Kidney capillary endothelial cell (primary cell): ENCODE data around the gene CACNG7.
A peak's percentile ranks its signal among the peaks of the same experiment; 100 is the strongest.
"Not testable (repeated sequence)": the region's sequence is repeated elsewhere in the genome, so short reads cannot be mapped to it uniquely, and the experiment has no call there.

Source experiments
- DNase-seq: peaks from one replicate; pipeline ENCODE4 v3.0.0-alpha.2; 2018; ENCODE audit warnings: low spot score

CACNG7 gene

DNA sequence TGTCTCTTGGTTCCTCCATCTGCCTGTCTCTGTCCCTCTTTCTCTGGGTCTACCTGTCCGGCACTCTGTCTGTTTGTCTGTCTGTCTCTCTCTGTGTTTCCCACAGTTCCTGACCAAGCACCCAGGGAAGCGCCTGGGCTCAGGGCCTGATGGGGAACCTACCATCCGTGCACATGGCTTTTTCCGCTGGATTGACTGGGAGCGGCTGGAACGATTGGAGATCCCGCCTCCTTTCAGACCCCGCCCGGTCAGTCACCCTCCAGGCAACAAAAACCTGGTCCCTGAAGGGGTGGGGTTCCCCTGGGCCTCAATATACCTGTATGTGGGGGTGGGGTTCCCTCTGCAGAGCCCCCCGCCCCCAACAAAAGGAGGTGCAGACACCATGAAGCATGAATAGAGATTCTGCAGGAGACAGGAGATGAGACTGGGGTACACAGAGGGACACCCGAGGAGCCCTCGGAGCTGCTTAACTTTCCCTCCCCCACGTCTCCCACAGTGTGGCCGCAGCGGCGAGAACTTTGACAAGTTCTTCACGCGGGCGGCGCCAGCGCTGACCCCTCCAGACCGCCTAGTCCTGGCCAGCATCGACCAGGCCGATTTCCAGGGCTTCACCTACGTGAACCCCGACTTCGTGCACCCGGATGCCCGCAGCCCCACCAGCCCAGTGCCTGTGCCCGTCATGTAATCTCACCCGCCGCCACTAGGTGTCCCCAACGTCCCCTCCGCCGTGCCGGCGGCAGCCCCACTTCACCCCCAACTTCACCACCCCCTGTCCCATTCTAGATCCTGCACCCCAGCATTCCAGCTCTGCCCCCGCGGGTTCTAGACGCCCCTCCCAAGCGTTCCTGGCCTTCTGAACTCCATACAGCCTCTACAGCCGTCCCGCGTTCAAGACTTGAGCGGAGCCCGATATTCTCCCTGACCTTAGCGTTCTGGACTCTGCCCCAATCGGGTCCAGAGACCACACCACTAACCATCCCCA lies 2.6 kb upstream of the CACNG7 start:
- no peak for DNase-seq

DNA sequence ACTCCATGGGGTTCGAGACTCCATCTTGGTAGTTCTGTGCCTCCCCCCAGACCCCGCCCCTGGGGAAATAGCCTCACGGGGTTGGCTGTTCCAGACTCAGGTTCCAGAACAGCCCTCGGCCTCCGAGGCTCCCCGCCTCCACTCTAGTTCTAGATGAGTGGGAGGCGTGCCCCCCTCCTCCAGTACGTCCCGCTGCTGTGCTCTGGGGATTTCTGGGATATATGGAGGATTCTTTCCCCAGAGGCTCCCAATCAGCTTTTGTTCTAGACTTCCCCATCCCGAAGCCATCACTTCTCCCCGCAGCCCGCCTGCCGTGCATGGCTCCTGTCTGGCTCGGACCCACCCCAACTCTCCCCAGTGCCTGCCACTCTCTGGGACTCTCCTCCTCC lies 1.9 kb upstream of the CACNG7 start:
- no peak for DNase-seq

DNA sequence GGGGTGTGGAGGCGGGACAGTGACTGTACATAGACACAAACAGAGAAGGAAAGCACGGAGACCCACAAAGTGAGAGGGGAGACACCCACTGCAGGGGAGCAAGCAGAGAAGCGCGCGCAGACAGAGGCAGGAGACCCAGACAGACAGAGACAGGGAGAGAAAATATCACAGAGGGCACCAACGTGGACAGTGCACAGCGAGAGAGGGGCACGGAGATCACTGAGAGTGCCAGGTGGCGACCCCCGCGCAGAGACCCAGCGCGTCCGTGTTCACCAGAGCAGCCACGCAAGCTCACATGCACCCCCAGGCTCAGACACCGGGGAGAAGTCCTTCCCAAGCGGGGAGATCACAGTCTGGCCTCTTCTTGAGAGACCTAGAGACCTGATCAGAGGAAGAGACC lies 1.4 kb upstream of the CACNG7 start:
- DNase-seq = no peak

DNA sequence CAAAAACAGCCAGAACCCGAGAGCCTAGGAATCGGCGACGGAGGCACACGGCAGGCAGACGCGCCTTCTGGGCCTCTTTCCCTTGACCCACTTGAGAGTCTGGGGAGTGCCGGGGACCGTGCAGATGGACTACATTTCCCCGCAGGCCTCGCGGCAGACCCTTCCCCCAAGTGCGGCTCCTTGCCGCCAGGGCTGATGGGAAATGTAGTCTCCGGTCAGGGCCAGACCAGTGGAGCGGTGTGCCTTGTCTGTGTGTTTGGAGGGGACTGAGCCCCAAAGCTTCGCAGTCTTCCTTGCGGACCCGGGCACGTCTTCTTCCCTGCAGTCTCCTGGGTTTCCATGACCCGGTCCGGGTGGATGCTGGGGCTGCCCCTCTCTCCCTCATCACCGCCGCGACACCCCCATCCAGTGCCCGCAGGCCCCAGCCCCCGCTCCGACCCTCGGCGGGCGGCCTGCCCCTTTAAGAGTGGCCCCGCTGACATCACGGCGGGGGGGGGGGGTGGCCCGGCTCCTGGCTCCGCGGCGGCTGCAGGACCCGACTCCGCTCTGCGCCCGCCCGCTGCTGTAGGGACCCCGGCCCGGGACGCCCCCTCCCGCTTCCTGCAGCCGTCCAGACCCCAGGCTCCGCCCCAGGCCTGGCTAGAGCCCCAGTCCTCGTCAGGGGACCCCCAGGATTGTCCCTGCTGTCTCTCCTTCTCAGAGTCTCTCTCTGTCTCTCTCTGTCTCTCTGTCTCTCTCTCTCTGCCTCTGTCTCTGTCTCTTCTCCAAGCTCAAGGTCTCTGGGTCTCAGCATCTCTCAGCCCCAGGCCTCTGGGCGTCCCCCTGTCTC lies 758 bp upstream of the CACNG7 start:
- DNase-seq = peak; percentile 40

DNA sequence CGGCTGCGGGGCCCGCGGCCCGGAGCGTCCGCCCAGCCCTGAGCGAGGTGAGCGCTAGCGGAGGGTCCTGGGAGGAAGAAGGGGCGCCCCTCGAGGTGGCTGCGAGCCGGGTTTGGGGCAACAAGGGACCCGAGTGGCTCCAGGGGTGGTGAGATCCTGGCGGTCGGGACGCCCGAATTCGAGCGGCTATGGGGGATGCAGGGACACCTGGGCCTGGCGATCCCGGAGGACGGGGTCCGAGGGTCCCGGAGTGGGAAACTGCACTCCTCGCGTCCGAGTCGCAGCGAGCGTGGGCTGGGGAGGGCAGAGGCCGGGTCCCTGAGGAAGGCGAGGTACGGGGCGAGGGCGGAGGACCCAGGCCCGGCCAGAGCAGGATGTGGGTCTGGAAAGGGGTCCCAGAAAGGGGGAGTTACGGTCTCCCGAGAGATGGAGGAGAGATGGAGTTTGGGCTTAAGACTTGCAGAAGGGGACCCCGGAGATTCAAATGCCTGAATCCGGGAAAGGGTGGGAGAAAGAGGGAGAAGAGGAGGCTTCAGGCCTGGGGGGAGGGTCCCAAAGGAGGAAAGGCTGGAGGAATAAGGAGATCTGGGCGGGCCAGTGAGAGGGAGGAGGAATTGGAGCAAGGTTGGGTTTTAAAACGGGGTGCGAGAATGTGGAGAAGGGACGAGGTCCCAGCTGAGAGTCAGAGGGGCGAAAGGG lies 542 bp downstream of the CACNG7 start:
- DNase-seq = no peak

DNA sequence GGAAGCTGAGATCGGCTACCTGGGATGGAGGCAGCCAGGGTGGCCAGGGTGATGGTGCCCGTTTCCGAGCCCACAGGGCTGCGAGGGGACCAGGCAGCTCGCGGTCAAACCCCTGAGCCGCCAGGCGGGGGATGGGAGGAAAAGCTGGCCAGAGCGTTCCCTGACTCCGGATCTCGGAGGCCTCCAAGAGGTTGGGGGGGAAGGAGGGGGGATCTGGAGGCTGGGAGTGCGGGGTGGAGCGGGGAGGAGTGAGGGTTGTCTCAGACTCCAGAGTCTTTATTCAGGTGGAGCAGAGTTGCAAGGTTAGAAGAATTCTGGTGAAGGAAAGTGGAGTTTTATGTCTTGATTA lies 1.1 kb downstream of the CACNG7 start:
- DNase-seq = no peak

DNA sequence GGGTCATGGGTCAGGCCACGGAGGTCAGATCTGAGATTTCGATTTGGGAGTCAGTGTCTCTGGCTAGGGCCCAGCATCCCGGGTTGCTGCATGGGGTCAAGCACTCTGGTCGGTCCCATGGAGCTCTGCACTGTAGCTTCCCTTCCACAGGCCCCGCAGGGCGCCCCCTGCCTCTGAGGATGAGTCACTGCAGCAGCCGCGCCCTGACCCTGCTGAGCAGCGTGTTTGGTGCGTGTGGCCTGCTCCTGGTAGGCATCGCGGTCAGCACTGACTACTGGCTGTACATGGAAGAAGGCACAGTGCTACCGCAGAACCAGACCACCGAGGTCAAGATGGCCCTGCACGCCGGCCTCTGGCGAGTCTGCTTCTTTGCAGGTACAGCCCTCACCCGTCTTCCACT lies 3.6 kb downstream of the CACNG7 start:
- no peak for DNase-seq

DNA sequence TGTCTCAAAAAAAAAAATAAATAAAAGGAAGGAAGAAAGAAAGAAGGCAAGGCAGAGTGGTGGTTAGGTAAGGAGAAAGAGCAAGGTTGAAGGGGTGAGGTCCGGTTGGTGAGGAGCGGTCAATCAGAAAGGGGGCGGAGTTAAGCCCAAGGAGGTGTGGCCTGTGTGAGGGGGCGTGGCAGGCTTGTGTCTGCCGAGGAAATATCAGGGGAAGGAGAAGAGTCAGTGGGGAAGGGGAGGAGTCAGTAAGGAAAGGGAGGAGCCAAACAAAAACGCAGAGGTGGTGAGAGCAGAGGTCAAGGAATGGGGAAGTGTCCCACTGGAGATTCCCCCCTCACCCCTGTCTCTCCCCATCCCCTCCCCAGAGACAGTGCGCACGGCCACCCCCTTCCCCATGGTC lies 5.9 kb downstream of the CACNG7 start:
- no peak for DNase-seq

DNA sequence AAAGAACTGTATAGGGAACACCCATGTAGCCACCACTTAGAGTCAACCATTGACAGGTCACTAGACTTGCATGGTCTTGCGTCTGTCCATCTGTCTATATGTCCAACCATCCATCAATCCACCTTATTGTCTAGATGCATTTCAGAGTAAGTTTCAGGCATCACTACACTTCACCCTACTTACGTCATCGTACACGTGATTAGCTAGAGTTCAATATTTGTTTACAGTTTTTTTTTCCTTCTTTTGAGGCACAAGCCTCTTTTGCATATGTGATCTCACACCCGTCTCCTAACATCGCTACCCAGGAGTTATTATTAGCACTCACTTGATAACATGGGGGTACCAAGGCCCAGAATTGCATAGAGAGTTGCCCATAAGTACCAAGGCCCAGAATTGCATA lies 6.9 kb downstream of the CACNG7 start:
- no peak for DNase-seq

DNA sequence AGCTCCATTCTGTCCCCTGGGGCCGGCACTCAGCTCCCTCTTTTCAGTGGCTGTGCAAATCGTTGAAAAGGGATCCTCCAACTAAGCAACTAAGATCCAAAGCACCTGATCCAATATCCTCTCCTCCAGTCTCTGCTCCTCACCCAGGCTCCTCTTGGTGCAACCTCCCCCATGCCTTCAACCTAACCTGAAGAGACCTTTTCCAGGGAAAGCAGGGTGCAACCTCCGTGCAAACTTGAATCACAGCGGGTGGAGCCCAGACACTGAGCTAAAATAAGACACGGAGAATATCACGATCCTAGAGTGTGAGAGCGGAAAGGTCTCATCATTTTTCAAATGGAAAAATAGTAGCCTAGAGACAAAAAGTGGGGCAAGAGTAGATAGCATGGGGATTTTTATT lies 8.3 kb downstream of the CACNG7 start:
- DNase-seq = no peak

DNA sequence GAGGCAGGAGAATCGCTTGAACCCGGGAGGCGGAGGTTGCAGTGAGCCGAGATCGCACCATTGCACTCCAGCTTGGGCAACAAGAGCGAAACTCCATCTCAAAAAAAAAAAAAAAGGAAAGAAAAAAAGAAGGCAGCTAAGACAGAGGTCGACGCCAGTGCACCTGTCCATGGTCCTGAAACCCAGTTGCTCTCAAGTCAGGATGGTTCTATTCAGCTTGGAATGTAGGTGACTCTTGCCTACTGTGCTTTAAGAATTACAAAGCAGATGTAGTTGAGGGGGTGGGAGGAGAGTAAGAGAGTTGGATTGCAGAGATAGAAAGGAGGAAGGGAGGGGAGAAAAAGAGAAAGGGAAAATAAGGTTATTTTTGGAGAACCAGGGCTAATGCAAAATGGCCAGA lies 18.7 kb downstream of the CACNG7 start:
- peak; percentile 52 for DNase-seq

DNA sequence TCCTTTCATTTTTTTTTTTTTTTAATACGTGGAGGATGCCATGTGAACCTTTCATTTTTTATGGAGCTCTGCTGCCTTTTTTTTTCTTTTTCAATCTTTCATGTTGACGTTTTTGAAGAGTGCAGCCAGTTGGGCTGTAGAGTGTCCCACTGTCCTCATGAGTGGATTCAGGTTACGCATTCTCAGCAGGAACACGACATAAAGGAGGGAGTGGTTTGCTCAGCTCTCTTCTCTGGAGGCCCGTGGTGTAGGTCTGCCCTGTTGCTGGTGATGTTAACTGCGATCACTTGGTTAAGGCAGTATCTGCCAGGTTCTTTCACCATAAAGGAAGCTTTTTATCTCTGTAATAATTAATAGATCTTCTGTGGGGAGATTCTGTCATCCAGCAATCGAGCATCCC lies 27.0 kb downstream of the CACNG7 start:
- DNase-seq = no peak

DNA sequence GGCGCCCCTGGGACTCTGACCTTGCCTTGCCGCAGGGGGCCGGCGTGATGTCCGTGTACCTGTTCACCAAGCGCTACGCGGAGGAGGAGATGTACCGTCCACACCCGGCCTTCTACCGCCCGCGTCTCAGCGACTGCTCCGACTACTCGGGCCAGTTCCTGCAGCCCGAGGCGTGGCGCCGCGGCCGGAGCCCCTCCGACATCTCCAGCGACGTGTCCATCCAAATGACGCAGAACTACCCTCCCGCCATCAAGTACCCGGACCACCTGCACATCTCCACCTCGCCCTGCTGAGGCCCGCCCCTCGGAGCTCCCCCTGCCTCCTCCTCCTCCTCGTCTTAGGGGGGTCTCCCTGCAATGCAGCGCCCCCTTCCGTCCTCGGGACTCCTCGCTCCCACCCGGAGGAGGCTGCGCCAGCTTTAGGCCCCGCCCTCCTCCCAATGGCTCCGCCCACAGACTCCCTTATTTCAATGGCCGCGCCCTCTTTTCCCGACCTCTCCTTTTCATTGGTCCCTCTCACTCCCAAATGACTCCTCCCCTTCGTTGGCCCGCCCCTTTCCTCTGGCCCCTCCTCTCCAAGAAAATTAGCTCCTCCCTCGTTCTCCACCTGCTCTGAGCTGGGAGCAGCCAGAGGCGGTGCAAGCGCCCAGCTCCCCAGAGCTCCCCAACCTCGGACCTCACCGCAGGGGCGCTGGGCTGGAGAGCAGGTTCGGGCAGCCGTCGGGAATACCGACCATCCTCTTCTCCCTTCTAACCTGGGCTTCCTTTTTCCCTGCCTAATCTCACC lies 33.1 kb downstream of the CACNG7 start:
- DNase-seq = no peak

DNA sequence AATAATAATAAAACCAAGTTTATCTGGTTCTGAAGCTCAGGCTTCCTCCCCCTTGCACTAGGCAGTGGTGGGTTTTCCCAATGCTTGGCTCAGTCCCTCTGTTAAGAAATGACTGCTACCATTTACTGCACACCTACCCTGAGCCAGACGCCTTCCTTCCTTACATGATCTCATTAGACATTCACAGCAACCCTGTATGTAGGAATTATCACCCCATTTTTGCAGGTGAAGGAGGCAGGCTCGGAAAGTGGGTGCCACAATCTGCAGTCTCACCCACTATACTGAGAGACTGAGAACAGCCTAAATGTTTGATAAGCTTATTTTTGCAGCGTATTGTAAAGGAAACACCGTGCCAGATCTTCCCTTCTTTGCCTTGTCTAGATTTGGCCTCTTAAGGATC lies 35.3 kb downstream of the CACNG7 start:
- no peak for DNase-seq

DNA sequence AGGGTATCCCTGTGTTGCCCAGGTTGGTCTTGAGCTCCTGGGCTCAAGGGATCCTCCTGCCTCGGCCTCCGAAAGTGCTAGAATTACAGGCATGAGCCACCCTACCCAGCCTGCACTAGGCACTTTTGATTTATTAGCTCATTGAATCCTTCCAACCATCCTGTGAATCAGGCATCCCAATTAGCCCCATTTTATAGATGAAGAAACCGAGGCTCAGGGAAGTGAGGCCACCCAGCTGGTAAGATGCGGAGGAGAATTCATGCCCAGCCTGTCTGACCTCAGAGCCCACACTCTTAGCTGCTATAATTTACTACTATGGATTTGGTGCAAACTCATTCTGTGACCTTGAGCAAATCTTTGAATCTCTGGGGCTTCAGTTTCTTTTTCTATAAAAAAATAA lies 35.9 kb downstream of the CACNG7 start:
- no peak for DNase-seq

DNA sequence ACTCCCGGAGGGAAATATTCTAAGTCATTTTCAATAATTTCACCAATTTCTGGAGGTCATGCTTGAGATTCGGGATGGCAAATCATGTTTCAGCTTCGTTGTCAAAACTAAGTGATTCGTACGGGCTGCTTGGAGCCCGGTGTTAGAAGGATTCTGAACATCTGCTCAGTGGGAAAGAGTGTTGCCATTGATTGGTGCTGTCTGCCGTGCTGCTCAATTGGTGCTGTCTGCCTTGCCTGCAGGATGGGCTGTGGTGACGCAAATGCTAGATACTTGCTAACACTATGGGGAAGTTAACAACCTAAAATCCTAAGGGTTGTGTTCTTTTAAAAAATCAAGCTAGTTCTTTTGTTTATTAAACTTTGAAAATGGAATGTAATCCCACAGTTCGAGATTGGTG lies 36.4 kb downstream of the CACNG7 start:
- DNase-seq = no peak

DNA sequence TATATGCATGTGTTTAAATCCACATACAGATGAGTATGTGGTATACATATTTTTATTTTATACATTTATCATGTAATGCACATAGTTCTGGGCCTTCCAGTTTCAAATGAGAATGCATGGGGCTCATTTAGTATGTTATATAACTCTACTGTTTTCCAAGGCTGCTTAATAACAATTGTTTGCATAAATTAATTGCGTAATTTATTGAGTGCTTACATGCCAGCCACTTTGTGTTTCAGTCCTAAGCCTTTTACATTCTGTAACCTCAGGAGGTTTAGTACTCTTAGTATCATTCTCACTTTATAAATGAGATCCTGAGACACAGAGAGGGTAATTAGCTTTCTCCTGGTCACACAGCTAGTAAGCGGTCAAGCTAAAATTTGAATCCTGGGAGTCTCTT lies 36.9 kb downstream of the CACNG7 start:
- no peak for DNase-seq

DNA sequence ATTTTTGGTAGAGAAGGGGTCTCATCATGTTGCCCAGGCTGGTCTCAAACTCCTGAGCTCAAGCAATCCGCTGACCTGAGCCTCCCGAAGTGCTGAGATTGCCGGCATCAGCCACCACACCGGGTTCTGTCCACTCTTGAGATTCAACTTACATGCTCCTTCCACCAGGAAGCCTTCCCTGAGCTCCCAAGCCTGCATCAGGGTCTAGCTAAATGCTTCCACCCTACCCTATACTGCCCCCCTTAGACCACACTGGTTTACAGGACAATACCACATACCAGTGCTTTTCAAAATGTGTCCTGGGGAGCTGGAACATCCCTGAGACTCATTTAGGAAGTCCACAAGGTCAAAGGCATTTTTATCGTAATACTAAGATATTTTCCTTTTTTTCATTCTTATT lies 38.5 kb downstream of the CACNG7 start:
- no peak for DNase-seq

DNA sequence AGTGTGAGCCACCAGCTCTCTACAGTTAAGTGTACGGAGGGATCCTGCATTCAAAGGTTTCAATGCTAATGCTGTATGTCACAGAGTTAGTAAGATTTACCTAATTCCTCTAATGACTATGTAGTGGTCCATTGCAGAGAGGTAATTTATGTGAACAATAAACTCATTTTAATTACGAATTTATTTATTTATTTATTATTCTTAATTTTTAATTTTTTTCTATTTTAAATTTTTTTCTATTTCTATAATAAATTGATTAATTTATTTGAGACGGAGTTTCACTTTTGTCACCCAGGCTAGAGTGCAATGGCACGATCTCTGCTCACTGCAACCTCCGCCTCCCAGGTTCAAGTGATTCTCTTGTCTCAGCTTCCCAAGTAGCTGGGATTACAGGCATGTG lies 39.5 kb downstream of the CACNG7 start:
- not testable (repeated sequence) for DNase-seq

DNA sequence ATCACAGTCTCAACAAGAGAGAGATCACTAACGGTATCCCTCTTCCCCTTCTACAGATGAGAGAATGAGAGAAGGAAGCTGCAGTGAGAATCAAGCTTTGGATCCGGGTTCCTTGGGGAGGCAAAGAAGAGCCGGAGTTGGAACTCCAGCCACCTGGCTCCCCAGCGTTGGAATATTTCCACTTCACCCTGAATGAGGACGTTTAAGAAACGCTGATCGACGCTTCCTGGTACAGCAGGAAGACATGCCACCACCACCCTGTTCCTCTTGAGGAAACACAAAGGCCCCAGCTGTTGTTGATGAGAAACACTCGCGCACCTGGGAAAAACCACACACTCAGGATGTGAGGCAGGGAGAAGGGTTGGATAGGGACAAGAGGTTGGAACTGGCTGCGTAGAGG lies 42.4 kb downstream of the CACNG7 start:
- DNase-seq = no peak

DNA sequence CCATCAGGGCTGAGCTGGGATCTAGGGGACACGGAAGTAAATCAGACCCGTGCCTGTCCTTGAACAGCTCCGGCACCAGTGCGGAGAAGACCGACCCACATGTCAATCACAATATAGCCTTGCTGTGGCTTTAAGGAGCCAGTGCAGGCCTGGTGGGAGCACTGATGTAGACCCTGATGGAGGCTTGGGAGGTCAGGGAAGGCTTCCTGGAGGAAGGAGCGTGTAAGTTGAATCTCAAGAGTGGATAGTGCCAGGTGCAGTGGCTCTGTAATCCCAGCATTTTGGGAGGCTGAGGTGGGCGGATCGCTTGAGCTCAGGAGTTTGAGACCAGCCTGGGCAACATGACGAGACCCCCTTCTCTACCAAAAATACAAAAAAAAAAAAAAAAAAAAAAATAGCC lies 42.9 kb downstream of the CACNG7 start:
- DNase-seq = no peak

DNA sequence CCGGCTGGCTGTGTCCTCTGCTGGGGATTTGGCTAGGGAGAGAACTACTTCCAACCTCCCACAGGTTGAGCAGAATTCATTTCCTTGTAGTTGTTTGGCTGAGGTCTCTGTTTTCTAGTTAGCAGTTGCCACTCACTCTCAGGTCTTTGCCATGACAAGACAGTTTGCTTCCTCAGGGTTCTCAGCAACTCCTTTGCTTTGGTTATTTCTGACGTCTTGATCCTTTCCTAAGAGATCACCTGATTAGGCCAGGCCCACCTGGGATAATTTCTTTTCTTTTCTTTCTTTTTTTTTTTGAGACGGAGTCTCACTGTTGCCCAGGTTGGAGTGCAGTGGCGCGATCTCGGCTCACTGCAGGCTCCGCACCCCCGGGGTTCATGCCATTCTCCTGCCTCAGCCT lies 44.3 kb downstream of the CACNG7 start:
- DNase-seq = no peak
